DMS114 treated with DMSO at 0.1 percent for 48 hours (cell line): ENCODE measurements around the gene CHST9.
"Not testable (repeated sequence)": the region's sequence is repeated elsewhere in the genome, so short reads cannot be mapped to it uniquely, and the experiment has no call there.

ENCODE experiments used
- DNase-seq: peaks from one replicate; lab custom pipeline; 2025; ENCODE audit not compliant: unreplicated experiment; lab: John Stamatoyannopoulos, UW

Gene CHST9

DNA sequence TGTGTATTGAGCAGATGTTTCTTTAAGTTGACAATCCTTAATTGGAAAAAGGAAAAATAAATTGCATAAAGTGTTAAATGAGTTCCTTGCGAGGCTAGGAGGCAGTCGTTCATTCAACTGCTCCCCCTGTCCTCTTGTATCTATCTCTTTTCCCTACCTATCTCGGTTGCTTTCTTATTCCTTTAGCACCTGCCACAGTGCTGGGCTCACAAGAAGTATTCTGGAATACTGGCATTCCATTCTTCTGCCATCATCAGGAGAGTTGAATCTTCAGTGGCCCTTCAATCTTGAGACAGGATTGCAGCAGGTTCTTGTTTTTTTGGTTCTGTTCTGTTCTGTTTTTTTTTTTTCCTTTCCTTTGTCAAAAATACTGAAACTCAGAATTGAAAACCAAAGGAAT lies 176.5 kb downstream of the CHST9 start:
- no peak for DNase-seq

DNA sequence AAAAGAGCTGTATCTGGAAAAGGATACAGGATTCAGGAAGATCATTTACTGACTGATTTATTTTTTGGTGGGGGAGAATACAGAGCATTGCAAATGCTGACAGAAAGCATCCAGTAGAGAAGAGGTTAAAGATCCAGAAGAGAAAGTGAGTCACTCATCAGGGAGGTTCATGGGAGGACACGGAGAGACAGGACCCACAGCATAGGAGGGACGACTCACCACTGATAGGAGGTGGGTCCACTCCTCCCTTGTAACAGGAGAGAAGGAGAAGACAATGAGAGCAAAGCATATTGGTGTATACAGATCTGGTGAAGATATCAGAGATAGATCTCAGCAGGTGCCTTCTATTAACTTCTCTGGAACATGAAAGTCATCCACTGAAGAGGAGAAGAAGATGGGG lies 177.2 kb downstream of the CHST9 start:
- DNase-seq: no peak

- peak; percentile 23 for DNase-seq
Measured at GRCh38 chr18:27005589-27005988, 179.5 kb downstream of the CHST9 start.

DNA sequence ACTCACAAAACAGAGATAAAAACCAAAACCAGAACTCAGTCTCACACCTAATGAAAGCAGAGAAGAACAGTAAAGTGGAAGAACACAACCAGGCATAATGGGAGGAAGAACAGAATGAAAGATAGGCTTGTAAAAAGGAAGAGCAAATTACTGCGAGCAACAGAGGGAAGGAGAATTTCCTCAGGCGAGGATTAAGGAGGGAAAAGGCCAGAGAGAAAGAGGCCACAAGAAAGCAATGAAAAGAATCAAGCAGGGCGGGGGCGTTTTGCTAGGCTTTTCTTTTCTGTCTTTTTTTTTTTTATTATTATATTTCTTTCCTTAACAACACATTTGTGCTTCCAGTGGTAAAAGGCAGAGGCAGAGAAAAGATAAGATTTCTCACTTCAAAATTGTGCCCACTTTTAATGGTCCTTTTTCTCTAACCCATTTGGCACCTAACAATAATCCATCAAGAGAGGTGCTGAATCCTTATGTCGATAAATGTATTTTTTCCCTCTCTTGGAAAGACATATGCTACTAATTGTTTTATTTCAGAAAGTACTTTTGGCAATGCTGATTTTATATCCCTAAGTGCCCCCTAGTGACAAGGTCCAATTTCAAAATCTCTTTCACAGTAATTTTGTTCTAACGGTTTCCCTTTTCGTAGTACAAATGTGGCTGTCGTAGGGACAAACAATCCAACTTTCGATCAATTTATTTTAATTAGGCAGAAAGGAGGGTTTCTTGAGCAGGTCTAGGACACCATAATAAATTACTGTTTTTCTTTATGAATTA lies 180.9 kb downstream of the CHST9 start:
- peak; percentile 4 for DNase-seq

DNA sequence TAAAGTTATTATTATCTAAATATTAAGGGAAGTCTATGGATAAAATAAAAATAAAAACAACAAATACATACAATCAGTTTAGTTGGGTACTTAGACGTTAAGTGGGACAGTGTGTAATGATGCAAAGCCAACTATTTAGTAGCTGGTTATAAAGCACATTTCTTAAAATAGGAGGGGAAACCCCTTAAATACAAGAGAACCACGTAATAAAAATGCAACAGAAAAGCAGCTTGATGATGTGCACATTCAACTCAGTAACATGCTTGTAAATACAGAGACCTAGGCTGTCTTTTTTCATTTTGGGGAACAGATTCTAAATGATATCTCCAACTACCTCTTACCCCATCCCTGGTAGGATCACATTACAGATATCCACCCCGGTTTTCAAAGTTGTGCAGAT lies 185.3 kb downstream of the CHST9 start:
- no peak for DNase-seq

DNA sequence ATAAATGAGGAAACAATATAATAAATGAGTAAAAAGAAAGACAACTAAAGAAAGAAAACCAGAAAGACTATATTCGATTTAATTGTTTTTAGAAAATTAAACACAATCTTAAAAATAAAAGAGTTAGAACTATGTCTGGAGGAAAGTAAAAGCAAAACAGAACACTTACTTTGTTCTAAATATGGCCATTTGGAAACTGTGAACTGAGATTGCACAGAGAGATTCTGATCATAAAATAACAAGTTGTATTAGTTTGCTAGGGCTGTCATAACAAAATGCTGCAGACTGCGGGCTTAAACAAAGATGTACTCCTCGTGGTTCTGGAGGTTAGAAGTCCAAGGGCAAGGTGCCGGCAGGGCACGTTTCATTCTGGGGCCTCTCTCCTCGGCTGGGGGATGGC lies 191.5 kb downstream of the CHST9 start:
- DNase-seq: no peak

GRCh38 chr18:26992926-26993325 lies 192.2 kb downstream of the CHST9 start:
- no peak for DNase-seq

DNA sequence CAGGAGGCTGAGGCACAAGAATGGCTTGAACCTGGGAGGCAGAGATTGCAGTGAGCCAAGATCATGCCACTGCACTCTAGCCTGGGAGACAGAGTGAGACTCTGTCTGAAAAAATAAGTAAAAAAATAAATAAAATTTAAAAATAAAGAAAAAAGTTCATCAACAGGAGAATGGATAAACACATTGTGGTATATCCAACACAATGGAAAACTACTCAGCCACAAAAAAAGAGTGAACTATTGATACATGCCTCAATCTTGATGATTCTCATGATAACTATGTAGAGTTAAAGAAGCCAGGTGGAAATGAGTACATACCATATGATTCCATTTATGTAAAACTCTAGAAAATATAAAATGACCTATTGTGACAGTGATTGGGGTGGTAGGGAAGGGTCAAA lies 195.3 kb downstream of the CHST9 start:
- no peak for DNase-seq

- no peak for DNase-seq
Measured at GRCh38 chr18:26981360-26982082, 203.6 kb downstream of the CHST9 start.

GRCh38 chr18:26978812-26979341 lies 206.2 kb downstream of the CHST9 start:
- DNase-seq: no peak

GRCh38 chr18:26977781-26978180 lies 207.3 kb downstream of the CHST9 start:
- no peak for DNase-seq

DNA sequence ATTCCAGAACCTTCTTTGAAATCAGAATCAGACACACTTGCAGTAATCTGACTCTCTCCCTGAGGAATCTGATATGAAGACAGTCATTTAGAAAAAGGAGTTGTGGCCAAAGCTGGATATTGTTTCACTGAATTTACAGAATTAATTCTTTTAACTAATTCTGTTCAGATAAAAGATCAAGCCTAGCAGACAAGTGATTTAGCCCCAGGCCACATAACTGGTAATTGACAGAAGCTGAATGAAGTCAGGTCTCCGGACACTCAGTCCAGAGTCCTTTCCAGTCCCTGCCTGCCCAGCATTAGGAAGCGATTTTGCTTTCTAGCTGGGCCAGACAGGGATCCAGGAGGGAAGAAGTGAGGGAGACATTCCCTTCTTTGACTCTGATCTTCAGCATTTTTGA lies 208.9 kb downstream of the CHST9 start:
- DNase-seq: no peak

DNA sequence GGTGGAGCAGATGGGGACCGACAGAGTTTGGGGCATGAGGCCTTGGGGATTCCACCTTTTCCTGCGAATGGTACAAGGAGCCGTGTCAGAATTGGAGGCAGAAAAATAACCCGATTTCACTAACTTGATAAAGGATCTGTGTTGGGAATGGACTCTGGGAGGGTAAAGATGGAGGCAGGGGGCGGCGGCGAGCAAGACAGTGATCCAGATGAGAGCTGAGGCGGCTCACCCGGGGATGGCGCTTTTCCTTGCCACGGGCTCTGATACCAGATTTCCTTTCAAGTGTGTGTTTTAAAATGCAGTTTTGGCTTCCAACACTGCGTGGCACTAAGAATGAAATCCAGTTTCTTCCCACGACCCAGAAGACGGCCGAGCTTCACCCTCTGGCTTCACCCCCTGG lies 212.6 kb downstream of the CHST9 start:
- not testable (repeated sequence) for DNase-seq

DNA sequence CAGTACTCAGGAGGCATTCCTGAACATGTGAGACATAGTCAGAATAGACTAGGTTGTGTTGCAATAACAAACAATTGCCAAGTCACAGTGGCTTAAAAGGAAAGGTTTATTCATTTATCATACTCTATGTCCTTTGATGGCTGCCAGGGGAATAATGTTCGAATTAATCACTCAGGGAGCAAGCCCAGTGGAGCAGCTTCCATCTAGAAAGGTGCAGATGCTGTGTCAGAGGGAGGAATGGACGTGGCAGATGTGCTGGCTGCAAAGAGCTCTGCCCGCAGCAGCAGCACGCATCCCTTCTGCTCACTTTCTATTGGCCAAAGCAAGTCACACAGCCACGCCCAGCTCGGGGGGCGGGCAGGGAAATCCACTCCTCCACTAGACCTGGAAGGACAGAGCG lies 213.7 kb downstream of the CHST9 start:
- DNase-seq: no peak

DNA sequence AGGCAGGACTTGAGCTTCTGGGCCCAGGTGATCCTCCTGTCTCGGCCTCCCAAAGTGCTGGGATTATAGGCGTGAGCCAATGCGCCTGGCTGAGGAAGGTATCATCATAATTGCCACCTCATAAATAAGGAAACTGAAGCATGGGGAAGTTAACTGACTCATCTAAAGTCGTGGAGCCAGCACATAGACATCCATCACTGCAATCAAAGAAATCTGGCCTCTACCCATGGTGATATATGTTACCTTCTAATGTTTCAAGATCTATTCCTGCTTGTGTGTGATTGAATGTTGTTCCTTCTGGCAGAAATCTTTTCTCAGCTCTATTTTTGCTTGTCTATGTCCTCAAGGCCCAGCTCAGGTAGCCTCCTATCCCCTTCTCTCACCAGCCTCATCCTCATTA lies 214.5 kb downstream of the CHST9 start:
- DNase-seq: no peak

GRCh38 chr18:26965206-26965605 lies 219.9 kb downstream of the CHST9 start:
- DNase-seq: no peak

GRCh38 chr18:26963292-26963691 lies 221.8 kb downstream of the CHST9 start:
- peak; percentile 0 for DNase-seq

DNA sequence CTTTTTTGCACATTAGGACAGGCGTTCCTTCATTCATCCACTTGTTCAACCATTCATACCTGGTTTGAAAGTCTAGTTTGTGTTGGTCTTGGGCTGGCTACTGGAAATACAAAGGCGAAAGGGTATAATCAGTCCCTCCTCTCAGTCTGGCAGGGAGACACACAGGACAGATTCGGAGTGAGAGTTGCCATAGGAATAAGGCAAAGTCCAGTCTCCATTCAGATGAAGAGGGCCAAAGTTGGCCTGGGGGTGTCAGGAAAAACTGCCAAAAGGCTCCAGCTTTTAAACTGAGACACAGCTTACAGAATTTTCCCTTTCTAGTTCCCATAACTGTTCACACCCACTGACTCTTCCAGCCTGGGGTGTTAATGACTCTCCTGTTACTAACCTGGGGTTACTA lies 223.3 kb downstream of the CHST9 start:
- DNase-seq: no peak

DNA sequence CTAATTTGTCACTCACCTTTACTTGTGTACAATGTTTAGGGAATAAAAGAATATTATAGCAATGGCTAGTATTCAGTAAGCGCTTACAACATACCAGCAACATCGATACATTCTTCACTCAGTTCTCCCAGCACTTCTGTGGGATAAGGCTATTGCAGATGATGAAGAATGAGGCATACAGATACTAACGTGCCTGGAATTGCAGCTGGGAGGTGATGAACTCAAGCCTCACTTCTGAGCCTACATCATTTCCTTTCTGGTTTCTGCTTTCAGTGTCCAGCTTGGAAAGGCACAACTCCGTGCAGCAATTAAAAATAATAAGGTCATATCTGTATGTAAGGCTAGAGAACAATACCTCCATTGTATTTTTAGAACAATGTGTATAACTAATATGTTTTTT lies 224.2 kb downstream of the CHST9 start:
- DNase-seq: no peak

- no peak for DNase-seq
Measured at GRCh38 chr18:26956863-26957262, 228.2 kb downstream of the CHST9 start.

GRCh38 chr18:26948703-26949102 lies 236.4 kb downstream of the CHST9 start:
- DNase-seq: no peak

- no peak for DNase-seq
Measured at GRCh38 chr18:26943906-26944305, 241.2 kb downstream of the CHST9 start.
